TTC549 (cell line): ENCODE data around the gene AEN.
"Not testable (repeated sequence)": the region's sequence is repeated elsewhere in the genome, so short reads cannot be mapped to it uniquely, and the experiment has no call there.

Experiments
- FAIRE-seq: peaks from 2 replicates; lab custom pipeline; 2012; peaks lifted over from hg19 to GRCh38; lab: Jason Lieb, UNC

AEN gene

GRCh38 chr15:88631464-88632028, 10.4 kb downstream of the AEN start:
- FAIRE-seq, result no peak

GRCh38 chr15:88632797-88633196, 11.7 kb downstream of the AEN start:
- FAIRE-seq, result not testable (repeated sequence)

- FAIRE-seq, result no peak
Measured at GRCh38 chr15:88634449-88634848, 13.3 kb downstream of the AEN start.

GRCh38 chr15:88635318-88635717, 14.2 kb downstream of the AEN start:
- FAIRE-seq, result no peak

GRCh38 chr15:88636050-88636449, 14.9 kb downstream of the AEN start:
- FAIRE-seq, result no peak

- no peak for FAIRE-seq
Measured at GRCh38 chr15:88636654-88637053, 15.5 kb downstream of the AEN start.

- FAIRE-seq, result no peak
Measured at GRCh38 chr15:88637436-88637835, 16.3 kb downstream of the AEN start.

GRCh38 chr15:88637841-88638625, 16.9 kb downstream of the AEN start:
- FAIRE-seq, result no peak

- no peak for FAIRE-seq
Measured at GRCh38 chr15:88638626-88639372, 17.7 kb downstream of the AEN start, which contains the start of gene ISG20. Gene ISG20, plus strand, starts transcription at chr15:88639016. Its CDS starts 351 bp downstream, at chr15:88639367.

- FAIRE-seq, result no peak
Measured at GRCh38 chr15:88641959-88642452, 20.9 kb downstream of the AEN start.

- FAIRE-seq, result not testable (repeated sequence)
Measured at GRCh38 chr15:88642514-88642913, 21.4 kb downstream of the AEN start.

GRCh38 chr15:88644741-88645140, 23.6 kb downstream of the AEN start:
- no peak for FAIRE-seq

GRCh38 chr15:88645171-88646087, 24.3 kb downstream of the AEN start:
- no peak for FAIRE-seq

- no peak for FAIRE-seq
Measured at GRCh38 chr15:88646088-88646405, 24.9 kb downstream of the AEN start.

GRCh38 chr15:88646951-88647350, 25.8 kb downstream of the AEN start:
- no peak for FAIRE-seq

GRCh38 chr15:88647351-88648105, 26.4 kb downstream of the AEN start:
- no peak for FAIRE-seq

GRCh38 chr15:88648357-88649214, 27.4 kb downstream of the AEN start:
- FAIRE-seq, result no peak

GRCh38 chr15:88649286-88649733, 28.2 kb downstream of the AEN start:
- no peak for FAIRE-seq

GRCh38 chr15:88649753-88650551, 28.8 kb downstream of the AEN start:
- FAIRE-seq, result no peak
